WTC11 (cell line): Measurements from ENCODE around the gene ADAT3. TPM values are rescaled to one million over a fixed set of nuclear protein-coding genes. Genes with fewer than 3 reads are reported as not detected.

Experiments used
- ATAC-seq: fragments of 200-7000 bp; cut with Tn5 transposase; 2 replicates; pipeline ENCODE4 v1.10.0; 2021; ENCODE audit warnings: mild to moderate bottlenecking, moderate library complexity
- CTCF ChIA-PET: fragments of 300-600 bp; sonication (Branson Sonifier 250); formaldehyde crosslinking; loops from one replicate; lab custom pipeline; 2021; ENCODE audit warnings: antibody characterized with exemption; lab: Charles Lee
- POLR2A ChIA-PET: fragments of 350-600 bp; sonication (Branson Sonifier 250); formaldehyde crosslinking; loops from one replicate; lab custom pipeline; 2021; ENCODE audit warnings: antibody characterized with exemption; lab: Charles Lee
- DNase-seq: peaks from one replicate; pipeline ENCODE4 v3.0.0; 2021; ENCODE audit warnings: low spot score
- H3K27ac Mint-ChIP-seq: 2 replicates; pipeline ENCODE4 v1.8.0; 2021; ENCODE audit warnings: mixed read lengths
- H3K27me3 Mint-ChIP-seq: 2 replicates; pipeline ENCODE4 v1.8.0; 2021; ENCODE audit warnings: low read depth, mild to moderate bottlenecking, moderate library complexity, mixed read lengths
- H3K36me3 Mint-ChIP-seq: 2 replicates; pipeline ENCODE4 v1.8.0; 2021; ENCODE audit warnings: mixed read lengths
- H3K4me1 Mint-ChIP-seq: 2 replicates; pipeline ENCODE4 v1.8.0; 2022; ENCODE audit warnings: mixed read lengths
- H3K4me3 Mint-ChIP-seq: 2 replicates; pipeline ENCODE4 v1.8.0; 2021; ENCODE audit warnings: mild to moderate bottlenecking, moderate library complexity, mixed read lengths
- H3K9me3 Mint-ChIP-seq: 2 replicates; pipeline ENCODE4 v1.8.0; 2021; ENCODE audit warnings: mixed read lengths
- GABPB1 ChIP-seq: sonication (generic); formaldehyde crosslinking; IDR thresholded peaks from 2 replicates; pipeline ENCODE4 v1.8.1; 2023; ENCODE audit warnings: mild to moderate bottlenecking, missing genetic modification reagents
- JUN ChIP-seq: sonication (generic); formaldehyde crosslinking; IDR thresholded peaks from 2 replicates; pipeline ENCODE4 v1.8.0; 2023; ENCODE audit warnings: mild to moderate bottlenecking, missing genetic modification reagents
- NFE2L1 ChIP-seq: sonication (generic); formaldehyde crosslinking; IDR thresholded peaks from 2 replicates; pipeline ENCODE4 v1.8.1; 2023; ENCODE audit warnings: missing genetic modification reagents
- OVOL2 ChIP-seq: fragments of 250-450 bp; sonication (Bioruptor Pico); IDR thresholded peaks from 2 replicates; pipeline ENCODE4 v1.9.0; 2021; ENCODE audit warnings: mild to moderate bottlenecking, borderline replicate concordance
- SOX15 ChIP-seq: fragments of 250-450 bp; sonication (Bioruptor Pico); IDR thresholded peaks from 2 replicates; pipeline ENCODE4 v1.9.0; 2021; ENCODE audit warnings: mild to moderate bottlenecking
- ZNF121 ChIP-seq: sonication (generic); formaldehyde crosslinking; IDR thresholded peaks from 2 replicates; pipeline ENCODE4 v1.8.0; 2023; ENCODE audit warnings: missing genetic modification reagents
- ZNF416 ChIP-seq: fragments of 250-450 bp; sonication (Bioruptor Pico); IDR thresholded peaks from 2 replicates; pipeline ENCODE4 v1.9.0; 2021; ENCODE audit warnings: mild to moderate bottlenecking, inconsistent platforms
- total RNA-seq: library from RNA; stranded (reverse); gene quantifications from 3 replicates; pipeline ENCODE4 v1.2.3, GENCODE V29; 2021
- TF ChIP-seq, protein P1 (sequence below): sonication (generic); formaldehyde crosslinking; IDR thresholded peaks from 2 replicates; pipeline ENCODE4 v1.8.0; 2022; ENCODE audit warnings: mild to moderate bottlenecking, missing genetic modification reagents
- TF ChIP-seq, protein P2 (sequence below): sonication (generic); formaldehyde crosslinking; IDR thresholded peaks from 2 replicates; pipeline ENCODE4 v1.8.1; 2023; ENCODE audit warnings: mild to moderate bottlenecking, moderate library complexity, missing genetic modification reagents
- TF ChIP-seq, protein P3 (sequence below): sonication (generic); formaldehyde crosslinking; IDR thresholded peaks from 2 replicates; pipeline ENCODE4 v1.8.0; 2023; ENCODE audit warnings: missing genetic modification reagents, mild to moderate bottlenecking, borderline replicate concordance

The ADAT3 gene
- total RNA-seq, 1 experiment from 2014 or later, result 20.3 TPM

DNA sequence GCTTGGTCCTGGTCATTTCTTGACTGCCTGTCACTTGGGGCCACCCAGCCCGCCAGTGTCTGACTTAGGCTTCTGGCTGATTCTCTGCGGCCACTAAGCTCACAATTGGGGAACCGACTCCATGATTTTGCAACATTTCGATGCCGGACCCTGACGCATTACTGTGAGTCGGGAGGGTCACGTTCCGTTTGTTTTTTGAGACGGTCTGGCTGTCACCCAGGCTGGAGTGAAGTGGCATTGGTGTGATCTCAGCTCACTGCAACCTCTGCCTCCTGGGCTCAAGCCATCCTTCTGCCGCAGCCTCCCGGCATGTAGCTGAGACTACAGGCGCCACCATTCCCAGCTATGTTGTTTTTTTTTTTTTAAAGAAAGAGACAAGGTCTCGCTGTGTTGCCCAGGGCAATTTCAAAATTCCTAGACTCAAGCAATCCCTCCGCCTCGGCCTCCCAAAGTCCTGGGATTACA is 3.2 kb upstream of the ADAT3 start:
- Mint-ChIP-seq H3K4me1 (peaks cover 21% of the 10 kb centered on the region), H3K27ac (no peak overlapping the region), H3K9me3 (no peaks in the 10 kb centered on the region), H3K36me3 (no peaks in the 10 kb centered on the region), H3K4me3 (no peak overlapping the region), H3K27me3 (peaks cover 5% of the 10 kb centered on the region; the same call in 1 of the 2 replicates)
- TF ChIP-seq JUN (CRISPR knock-in tag) (no peak), ZNF121 (CRISPR knock-in tag) (0 out of 2 replicates have a peak, but pooled peaks have one; percentile 0)
- ChIA-PET POLR2A (no interaction called here), CTCF (interaction anchor here (0.6 kb wide), 1 partner anchor 43 kb away, joined by 4 read pairs; no protein-coding TSS in a partner anchor)
- no peak for ATAC-seq
- no peak for DNase-seq

DNA sequence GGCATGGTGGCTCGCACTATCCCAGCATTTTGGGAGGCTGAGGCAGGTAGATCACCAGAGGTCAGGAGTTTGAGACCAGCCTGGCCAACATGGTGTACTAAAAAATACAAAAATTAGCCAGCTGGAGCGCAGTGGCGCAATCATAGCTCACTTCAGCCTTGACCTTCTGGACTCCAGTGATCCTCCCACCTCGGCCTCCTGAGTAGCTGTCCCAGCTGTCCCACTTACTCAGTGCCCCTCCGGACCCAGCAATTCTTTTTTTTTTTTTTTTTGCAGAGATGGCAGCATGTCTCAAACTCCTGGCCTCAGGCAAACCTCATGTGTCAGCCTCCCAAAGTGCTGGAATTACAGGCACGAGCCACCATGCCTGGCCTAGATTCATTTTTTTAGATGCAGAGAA is 2.3 kb upstream of the ADAT3 start:
- no peak overlapping the region for H3K4me3 Mint-ChIP-seq
- no peaks in the 10 kb centered on the region for H3K36me3 Mint-ChIP-seq
- ChIA-PET POLR2A (interaction anchor here (0.6 to 0.7 kb wide), 2 partner anchors 28 to 1553 kb away, joined by 3 read pairs; no protein-coding TSS in a partner anchor), CTCF (interaction anchor here (2.0 to 2.2 kb wide), 2 partner anchors 27 to 77 kb away, joined by 10 to 11 read pairs; no protein-coding TSS in a partner anchor)
- peaks cover 17% of the 10 kb centered on the region for H3K4me1 Mint-ChIP-seq
- TF ChIP-seq GABPB1 (CRISPR knock-in tag) (peak; percentile 30; the same call in 1 of the 2 replicates), SOX15 (CRISPR knock-in tag) (no peak)
- H3K9me3 Mint-ChIP-seq, result no peaks in the 10 kb centered on the region
- H3K27ac Mint-ChIP-seq, result no peak overlapping the region; the same call in 1 of the 2 replicates
- DNase-seq (no peak), ATAC-seq (no peak)
- H3K27me3 Mint-ChIP-seq, result no peaks in the 10 kb centered on the region

DNA sequence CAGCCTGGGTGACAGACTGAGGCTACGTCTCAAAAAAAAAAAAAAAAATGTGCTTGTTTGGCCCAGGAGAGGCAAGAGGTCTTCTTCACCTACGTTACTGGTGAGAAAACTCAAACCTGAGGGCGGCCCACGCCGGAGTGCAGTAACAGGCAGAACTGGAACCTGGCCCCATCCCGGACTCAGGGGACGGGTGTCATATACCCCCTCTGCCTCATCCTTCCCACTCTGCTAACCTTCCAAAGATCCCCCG is 414 bp upstream of the ADAT3 start:
- ChIA-PET POLR2A (interaction anchor here (0.7 to 1.4 kb wide), 3 partner anchors 9 to 137 kb away, joined by 3 read pairs; no protein-coding TSS in a partner anchor), CTCF (interaction anchor here (0.5 to 2.2 kb wide), 8 partner anchors 10 to 79 kb away, joined by 3 to 11 read pairs (median 4); no protein-coding TSS in a partner anchor)
- TF ChIP-seq OVOL2 (no peak), NFE2L1 (CRISPR knock-in tag) (0 out of 2 replicates have a peak, but pooled peaks have one; percentile 33)
- Mint-ChIP-seq H3K36me3 (no peaks in the 10 kb centered on the region), H3K27ac (peak overlapping the region; percentile 95), H3K4me3 (peak overlapping the region; percentile 65), H3K4me1 (peaks cover 17% of the 10 kb centered on the region), H3K9me3 (no peaks in the 10 kb centered on the region), H3K27me3 (no peaks in the 10 kb centered on the region)
- no peak for DNase-seq
- ATAC-seq, result peak; percentile 4; the same call in 1 of the 2 replicates

DNA sequence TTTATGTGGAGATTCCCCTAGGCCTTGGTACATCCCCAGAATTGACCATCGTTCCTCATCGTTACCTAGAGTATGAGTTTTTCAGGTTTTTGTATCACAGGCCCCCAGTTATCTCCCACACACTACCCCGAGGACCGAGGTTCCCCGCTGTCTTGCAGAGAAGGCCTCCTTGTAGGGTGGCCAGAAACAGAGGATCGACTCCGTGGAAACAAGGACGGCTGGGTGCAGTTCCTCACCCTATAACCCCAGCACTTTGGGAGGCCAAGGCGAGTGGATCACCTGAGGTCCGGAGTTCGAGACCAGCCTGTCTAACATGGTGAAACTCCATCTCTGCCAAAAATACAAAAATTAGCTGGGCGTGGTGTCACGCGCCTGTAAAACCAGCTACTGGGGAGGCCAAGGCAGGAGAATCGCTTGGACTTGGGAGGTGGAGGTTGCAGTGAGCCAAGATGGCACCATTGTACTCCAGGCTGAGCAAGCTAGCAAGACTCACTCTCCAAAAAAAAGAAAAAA is 720 bp downstream of the ADAT3 start:
- ATAC-seq, result no peak
- Mint-ChIP-seq H3K4me3 (peak overlapping the region; percentile 80), H3K27me3 (no peaks in the 10 kb centered on the region), H3K9me3 (no peaks in the 10 kb centered on the region), H3K27ac (peak overlapping the region; percentile 70), H3K4me1 (peaks cover 17% of the 10 kb centered on the region), H3K36me3 (no peaks in the 10 kb centered on the region)
- CTCF ChIA-PET, result interaction anchor here (0.6 to 1.0 kb wide), 7 partner anchors 22 to 257 kb away, joined by 3 to 4 read pairs (median 3); no protein-coding TSS in a partner anchor
- POLR2A ChIA-PET, result interaction anchor here (1.1 kb wide), 1 partner anchor 30 kb away, joined by 3 read pairs; no protein-coding TSS in a partner anchor
- TF ChIP-seq, protein P1, sequence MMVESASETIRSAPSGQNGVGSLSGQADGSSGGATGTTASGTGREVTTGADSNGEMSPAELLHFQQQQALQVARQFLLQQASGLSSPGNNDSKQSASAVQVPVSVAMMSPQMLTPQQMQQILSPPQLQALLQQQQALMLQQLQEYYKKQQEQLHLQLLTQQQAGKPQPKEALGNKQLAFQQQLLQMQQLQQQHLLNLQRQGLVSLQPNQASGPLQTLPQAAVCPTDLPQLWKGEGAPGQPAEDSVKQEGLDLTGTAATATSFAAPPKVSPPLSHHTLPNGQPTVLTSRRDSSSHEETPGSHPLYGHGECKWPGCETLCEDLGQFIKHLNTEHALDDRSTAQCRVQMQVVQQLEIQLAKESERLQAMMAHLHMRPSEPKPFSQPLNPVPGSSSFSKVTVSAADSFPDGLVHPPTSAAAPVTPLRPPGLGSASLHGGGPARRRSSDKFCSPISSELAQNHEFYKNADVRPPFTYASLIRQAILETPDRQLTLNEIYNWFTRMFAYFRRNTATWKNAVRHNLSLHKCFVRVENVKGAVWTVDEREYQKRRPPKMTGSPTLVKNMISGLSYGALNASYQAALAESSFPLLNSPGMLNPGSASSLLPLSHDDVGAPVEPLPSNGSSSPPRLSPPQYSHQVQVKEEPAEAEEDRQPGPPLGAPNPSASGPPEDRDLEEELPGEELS, result no peak
- 0 out of 2 replicates have a peak, but pooled peaks have one; percentile 8 for TF ChIP-seq ZNF416 (CRISPR knock-in tag)
- TF ChIP-seq, protein P2, sequence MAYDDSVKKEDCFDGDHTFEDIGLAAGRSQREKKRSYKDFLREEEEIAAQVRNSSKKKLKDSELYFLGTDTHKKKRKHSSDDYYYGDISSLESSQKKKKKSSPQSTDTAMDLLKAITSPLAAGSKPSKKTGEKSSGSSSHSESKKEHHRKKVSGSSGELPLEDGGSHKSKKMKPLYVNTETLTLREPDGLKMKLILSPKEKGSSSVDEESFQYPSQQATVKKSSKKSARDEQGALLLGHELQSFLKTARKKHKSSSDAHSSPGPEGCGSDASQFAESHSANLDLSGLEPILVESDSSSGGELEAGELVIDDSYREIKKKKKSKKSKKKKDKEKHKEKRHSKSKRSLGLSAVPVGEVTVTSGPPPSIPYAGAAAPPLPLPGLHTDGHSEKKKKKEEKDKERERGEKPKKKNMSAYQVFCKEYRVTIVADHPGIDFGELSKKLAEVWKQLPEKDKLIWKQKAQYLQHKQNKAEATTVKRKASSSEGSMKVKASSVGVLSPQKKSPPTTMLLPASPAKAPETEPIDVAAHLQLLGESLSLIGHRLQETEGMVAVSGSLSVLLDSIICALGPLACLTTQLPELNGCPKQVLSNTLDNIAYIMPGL (CRISPR knock-in tag), result no peak
- TF ChIP-seq, protein P3, sequence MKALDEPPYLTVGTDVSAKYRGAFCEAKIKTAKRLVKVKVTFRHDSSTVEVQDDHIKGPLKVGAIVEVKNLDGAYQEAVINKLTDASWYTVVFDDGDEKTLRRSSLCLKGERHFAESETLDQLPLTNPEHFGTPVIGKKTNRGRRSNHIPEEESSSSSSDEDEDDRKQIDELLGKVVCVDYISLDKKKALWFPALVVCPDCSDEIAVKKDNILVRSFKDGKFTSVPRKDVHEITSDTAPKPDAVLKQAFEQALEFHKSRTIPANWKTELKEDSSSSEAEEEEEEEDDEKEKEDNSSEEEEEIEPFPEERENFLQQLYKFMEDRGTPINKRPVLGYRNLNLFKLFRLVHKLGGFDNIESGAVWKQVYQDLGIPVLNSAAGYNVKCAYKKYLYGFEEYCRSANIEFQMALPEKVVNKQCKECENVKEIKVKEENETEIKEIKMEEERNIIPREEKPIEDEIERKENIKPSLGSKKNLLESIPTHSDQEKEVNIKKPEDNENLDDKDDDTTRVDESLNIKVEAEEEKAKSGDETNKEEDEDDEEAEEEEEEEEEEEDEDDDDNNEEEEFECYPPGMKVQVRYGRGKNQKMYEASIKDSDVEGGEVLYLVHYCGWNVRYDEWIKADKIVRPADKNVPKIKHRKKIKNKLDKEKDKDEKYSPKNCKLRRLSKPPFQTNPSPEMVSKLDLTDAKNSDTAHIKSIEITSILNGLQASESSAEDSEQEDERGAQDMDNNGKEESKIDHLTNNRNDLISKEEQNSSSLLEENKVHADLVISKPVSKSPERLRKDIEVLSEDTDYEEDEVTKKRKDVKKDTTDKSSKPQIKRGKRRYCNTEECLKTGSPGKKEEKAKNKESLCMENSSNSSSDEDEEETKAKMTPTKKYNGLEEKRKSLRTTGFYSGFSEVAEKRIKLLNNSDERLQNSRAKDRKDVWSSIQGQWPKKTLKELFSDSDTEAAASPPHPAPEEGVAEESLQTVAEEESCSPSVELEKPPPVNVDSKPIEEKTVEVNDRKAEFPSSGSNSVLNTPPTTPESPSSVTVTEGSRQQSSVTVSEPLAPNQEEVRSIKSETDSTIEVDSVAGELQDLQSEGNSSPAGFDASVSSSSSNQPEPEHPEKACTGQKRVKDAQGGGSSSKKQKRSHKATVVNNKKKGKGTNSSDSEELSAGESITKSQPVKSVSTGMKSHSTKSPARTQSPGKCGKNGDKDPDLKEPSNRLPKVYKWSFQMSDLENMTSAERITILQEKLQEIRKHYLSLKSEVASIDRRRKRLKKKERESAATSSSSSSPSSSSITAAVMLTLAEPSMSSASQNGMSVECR (CRISPR knock-in tag), result no peak
- DNase-seq, result no peak
